ENCODE data around the gene UPF2.
"Not testable (repeated sequence)": the region's sequence is repeated elsewhere in the genome, so short reads cannot be mapped to it uniquely, and the experiment has no call there.

The UPF2 gene

GRCh38 chr10:11907914-11908313 is 134.7 kb downstream of the UPF2 start:
- no peak for DNase-seq (ENCODE audit: low spot score)

- DNase-seq (ENCODE audit: low spot score), result no peak
Measured at GRCh38 chr10:11906714-11907113, 135.9 kb downstream of the UPF2 start.

- DNase-seq (ENCODE audit: low spot score), result no peak
Measured at GRCh38 chr10:11902646-11903045, 140.0 kb downstream of the UPF2 start.

- no peak for DNase-seq (ENCODE audit: low spot score)
Measured at GRCh38 chr10:11901833-11902475, 140.7 kb downstream of the UPF2 start.

GRCh38 chr10:11901454-11901832 is 141.2 kb downstream of the UPF2 start:
- peak; percentile 24 for DNase-seq (ENCODE audit: low spot score)

- DNase-seq (ENCODE audit: low spot score), result no peak
Measured at GRCh38 chr10:11901036-11901301, 141.6 kb downstream of the UPF2 start.

- no peak for DNase-seq (ENCODE audit: low spot score)
Measured at GRCh38 chr10:11899067-11899876, 143.3 kb downstream of the UPF2 start.

GRCh38 chr10:11898372-11899066 is 144.1 kb downstream of the UPF2 start:
- DNase-seq (ENCODE audit: low spot score), result no peak

GRCh38 chr10:11898033-11898371 is 144.6 kb downstream of the UPF2 start:
- no peak for DNase-seq (ENCODE audit: low spot score)

GRCh38 chr10:11896549-11897200 is 145.9 kb downstream of the UPF2 start:
- no peak for DNase-seq (ENCODE audit: low spot score)

GRCh38 chr10:11895598-11895997 is 147.0 kb downstream of the UPF2 start:
- DNase-seq (ENCODE audit: low spot score), result no peak

- DNase-seq (ENCODE audit: low spot score), result no peak
Measured at GRCh38 chr10:11895108-11895466, 147.5 kb downstream of the UPF2 start.

GRCh38 chr10:11894381-11895107 is 148.1 kb downstream of the UPF2 start:
- DNase-seq (ENCODE audit: low spot score), result no peak

- DNase-seq (ENCODE audit: low spot score), result no peak
Measured at GRCh38 chr10:11893749-11894278, 148.8 kb downstream of the UPF2 start.

- DNase-seq (ENCODE audit: low spot score), result no peak
Measured at GRCh38 chr10:11891776-11892486, 150.7 kb downstream of the UPF2 start.

- DNase-seq (ENCODE audit: low spot score), result not testable (repeated sequence)
Measured at GRCh38 chr10:11889263-11889662, 153.3 kb downstream of the UPF2 start.

GRCh38 chr10:11887381-11888227 is 155.0 kb downstream of the UPF2 start:
- no peak for DNase-seq (ENCODE audit: low spot score)

- no peak for DNase-seq (ENCODE audit: low spot score)
Measured at GRCh38 chr10:11886851-11887250, 155.8 kb downstream of the UPF2 start.

- DNase-seq (ENCODE audit: low spot score), result no peak
Measured at GRCh38 chr10:11886138-11886474, 156.5 kb downstream of the UPF2 start.

GRCh38 chr10:11885437-11886137 is 157.0 kb downstream of the UPF2 start:
- DNase-seq (ENCODE audit: low spot score), result no peak
